AG09319 (cell line): ENCODE measurements around the gene MFF.
"Not testable (repeated sequence)": the region's sequence is repeated elsewhere in the genome, so short reads cannot be mapped to it uniquely, and the experiment has no call there.

Source experiments
- DNase-seq: peaks from one replicate; pipeline ENCODE4 v3.0.0-alpha.2; 2010; ENCODE audit warnings: low read depth; ENCODE audit errors: extremely low read depth
- CTCF ChIP-seq: IDR thresholded peaks from 2 replicates; pipeline ENCODE4 v1.5.1; 2011; ENCODE audit warnings: low read depth, mild to moderate bottlenecking, inconsistent platforms, low read length, moderate library complexity

Gene MFF

GRCh38 chr2:227348324-227348723 is 23.3 kb downstream of the MFF start:
- no peak for DNase-seq
- no peak for TF ChIP-seq CTCF

GRCh38 chr2:227349989-227350612 is 25.1 kb downstream of the MFF start:
- DNase-seq: no peak
- TF ChIP-seq CTCF: no peak

GRCh38 chr2:227351639-227352038 is 26.6 kb downstream of the MFF start:
- DNase-seq: no peak
- no peak for TF ChIP-seq CTCF

- DNase-seq: no peak
- TF ChIP-seq CTCF: no peak
Measured at GRCh38 chr2:227360351-227360750, 35.3 kb downstream of the MFF start.

GRCh38 chr2:227363756-227364155 is 38.7 kb downstream of the MFF start:
- no peak for DNase-seq
- peak; percentile 2 for TF ChIP-seq CTCF

- DNase-seq: not testable (repeated sequence)
Measured at GRCh38 chr2:227364585-227365263, 39.7 kb downstream of the MFF start.

GRCh38 chr2:227365833-227366232 is 40.8 kb downstream of the MFF start:
- DNase-seq: no peak
- no peak for TF ChIP-seq CTCF
